Measurements from ENCODE around the gene TSSK3.

DNA sequence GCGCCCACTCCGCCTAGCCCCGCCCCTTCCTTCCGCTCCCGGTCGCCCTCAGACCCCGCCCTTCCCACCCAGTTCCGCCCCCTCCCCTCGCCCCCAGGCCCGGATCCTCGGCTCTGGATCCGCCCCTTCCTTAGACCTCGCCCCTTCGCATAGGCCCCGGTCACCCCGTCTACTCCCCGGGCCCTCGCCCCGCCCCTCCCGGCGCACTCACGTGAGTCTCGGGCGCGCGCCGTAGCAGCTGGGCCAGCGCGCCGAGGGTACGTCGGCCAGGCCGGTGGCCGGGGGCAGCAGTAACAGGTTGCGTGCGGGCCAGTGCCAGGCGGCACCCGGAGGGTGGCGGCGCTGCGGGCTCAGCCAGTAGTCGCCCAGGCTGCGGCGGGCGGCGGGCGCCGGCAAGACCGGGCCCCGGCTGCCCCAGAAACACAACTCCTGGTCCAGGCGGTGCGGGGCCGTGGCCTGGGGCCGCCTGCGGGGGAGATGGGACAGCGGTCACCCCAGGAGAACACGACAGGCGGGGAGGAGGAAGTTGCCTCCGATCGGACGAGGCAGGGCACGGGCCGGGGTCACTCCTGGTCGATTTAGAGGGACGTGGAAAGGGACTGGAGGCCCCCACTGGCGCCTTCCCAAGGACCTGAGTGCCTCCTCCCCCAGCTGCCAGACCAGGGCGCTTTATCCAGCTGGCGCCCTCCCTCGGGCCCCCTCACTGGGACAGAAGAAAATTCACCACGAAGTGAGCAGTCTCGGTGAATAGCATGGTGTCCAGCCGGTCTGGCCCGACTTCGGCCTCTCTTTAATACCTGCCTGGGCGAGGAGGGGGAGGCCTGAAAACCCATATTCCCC, 10.7 kb upstream of the TSSK3 start:
- TF ChIP-seq, protein P1, sequence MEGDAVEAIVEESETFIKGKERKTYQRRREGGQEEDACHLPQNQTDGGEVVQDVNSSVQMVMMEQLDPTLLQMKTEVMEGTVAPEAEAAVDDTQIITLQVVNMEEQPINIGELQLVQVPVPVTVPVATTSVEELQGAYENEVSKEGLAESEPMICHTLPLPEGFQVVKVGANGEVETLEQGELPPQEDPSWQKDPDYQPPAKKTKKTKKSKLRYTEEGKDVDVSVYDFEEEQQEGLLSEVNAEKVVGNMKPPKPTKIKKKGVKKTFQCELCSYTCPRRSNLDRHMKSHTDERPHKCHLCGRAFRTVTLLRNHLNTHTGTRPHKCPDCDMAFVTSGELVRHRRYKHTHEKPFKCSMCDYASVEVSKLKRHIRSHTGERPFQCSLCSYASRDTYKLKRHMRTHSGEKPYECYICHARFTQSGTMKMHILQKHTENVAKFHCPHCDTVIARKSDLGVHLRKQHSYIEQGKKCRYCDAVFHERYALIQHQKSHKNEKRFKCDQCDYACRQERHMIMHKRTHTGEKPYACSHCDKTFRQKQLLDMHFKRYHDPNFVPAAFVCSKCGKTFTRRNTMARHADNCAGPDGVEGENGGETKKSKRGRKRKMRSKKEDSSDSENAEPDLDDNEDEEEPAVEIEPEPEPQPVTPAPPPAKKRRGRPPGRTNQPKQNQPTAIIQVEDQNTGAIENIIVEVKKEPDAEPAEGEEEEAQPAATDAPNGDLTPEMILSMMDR (conservative IDR thresholded peaks at IDR 0.05) = no peak
- no peak for TF ChIP-seq EZH2 (IDR thresholded peaks at IDR 0.05; ENCODE audit: low read depth)
